ENCODE measurements around the gene DOCK7. TPM values are rescaled to one million over a fixed set of nuclear protein-coding genes. Genes with fewer than 3 reads are reported as not detected.

DOCK7 gene
- total RNA-seq, 1 experiment from 2014 or later = 60.8 TPM

DNA sequence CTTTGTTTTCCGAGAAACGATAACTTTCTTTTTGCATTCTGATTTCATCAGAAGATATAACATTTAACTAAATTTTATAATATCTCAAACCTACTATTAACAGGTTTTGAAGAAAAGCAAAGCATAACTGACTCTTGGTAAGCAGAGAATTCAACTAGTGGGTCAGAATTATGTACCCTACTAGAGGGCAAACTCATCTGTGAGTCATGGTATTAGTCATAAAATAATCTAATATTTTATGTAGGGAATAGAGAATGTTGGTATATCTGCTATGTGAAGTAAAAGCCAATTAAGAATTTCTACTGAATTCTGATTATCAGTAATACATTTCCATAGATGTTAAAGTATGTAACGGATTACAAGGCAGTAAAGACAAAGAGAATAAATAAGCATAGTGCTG, 194.5 kb downstream of the DOCK7 start:
- BruUV-seq (replicated peaks) = no TSS peak
- intact Hi-C loops (cut with micrococcal nuclease; ENCODE audit: unreplicated experiment) = no loop called here
- no peak for DNase-seq (ENCODE audit: low spot score)
- H3K27me3 ChIP-seq (replicated peaks; ENCODE audit: insufficient read depth, low read depth, low read length, poor library complexity) = no peaks in the 10 kb centered on the region
- H3K4me3 ChIP-seq (ENCODE audit: low read depth, low read length, poor library complexity, severe bottlenecking) = no peak overlapping the region
- H3K4me1 ChIP-seq (ENCODE audit: insufficient read depth, low read length, poor library complexity, severe bottlenecking) = no peaks in the 10 kb centered on the region
- H3K36me3 ChIP-seq (ENCODE audit: insufficient read depth, low read length, poor library complexity, severe bottlenecking) = peaks cover 16% of the 10 kb centered on the region
- TF ChIP-seq, protein P1, sequence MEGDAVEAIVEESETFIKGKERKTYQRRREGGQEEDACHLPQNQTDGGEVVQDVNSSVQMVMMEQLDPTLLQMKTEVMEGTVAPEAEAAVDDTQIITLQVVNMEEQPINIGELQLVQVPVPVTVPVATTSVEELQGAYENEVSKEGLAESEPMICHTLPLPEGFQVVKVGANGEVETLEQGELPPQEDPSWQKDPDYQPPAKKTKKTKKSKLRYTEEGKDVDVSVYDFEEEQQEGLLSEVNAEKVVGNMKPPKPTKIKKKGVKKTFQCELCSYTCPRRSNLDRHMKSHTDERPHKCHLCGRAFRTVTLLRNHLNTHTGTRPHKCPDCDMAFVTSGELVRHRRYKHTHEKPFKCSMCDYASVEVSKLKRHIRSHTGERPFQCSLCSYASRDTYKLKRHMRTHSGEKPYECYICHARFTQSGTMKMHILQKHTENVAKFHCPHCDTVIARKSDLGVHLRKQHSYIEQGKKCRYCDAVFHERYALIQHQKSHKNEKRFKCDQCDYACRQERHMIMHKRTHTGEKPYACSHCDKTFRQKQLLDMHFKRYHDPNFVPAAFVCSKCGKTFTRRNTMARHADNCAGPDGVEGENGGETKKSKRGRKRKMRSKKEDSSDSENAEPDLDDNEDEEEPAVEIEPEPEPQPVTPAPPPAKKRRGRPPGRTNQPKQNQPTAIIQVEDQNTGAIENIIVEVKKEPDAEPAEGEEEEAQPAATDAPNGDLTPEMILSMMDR (conservative IDR thresholded peaks at IDR 0.05; ENCODE audit: low read depth, low read length) = no peak
- no peak for TF ChIP-seq EZH2 (IDR thresholded peaks at IDR 0.05; ENCODE audit: borderline replicate concordance, low read depth, low read length, poor library complexity, severe bottlenecking)
- CTCF ChIA-PET = no interaction called here
- H3K9me3 ChIP-seq (ENCODE audit: low read depth, low read length, poor library complexity, severe bottlenecking) = no peaks in the 10 kb centered on the region
- POLR2A ChIA-PET (ENCODE audit: low non-redundant PET) = no interaction called here
- H3K27ac ChIP-seq (ENCODE audit: low read depth, low read length, poor library complexity, severe bottlenecking) = no peak overlapping the region

DNA sequence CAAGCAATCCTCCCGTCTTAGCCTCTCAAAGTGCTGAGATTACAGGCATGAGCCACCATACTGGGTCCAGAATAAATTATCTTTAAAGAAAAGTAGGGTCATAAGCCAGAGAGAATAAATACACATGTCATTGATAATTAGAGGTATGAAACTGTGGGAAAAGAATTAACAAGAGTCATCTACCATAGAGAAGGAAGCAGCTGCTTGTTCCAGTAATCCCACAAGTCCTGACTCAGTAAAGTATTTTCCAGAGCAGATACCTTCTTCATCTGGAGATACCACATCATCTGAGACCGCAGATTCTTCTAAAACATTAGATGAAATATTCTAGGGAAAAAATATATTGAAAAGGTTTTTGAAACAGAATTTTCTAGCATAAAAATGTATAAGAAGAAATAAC, 195.7 kb downstream of the DOCK7 start:
- peaks cover 16% of the 10 kb centered on the region for H3K36me3 ChIP-seq (ENCODE audit: insufficient read depth, low read length, poor library complexity, severe bottlenecking)
- DNase-seq (ENCODE audit: low spot score) = no peak
- H3K9me3 ChIP-seq (ENCODE audit: low read depth, low read length, poor library complexity, severe bottlenecking) = no peaks in the 10 kb centered on the region
- CTCF ChIA-PET = no interaction called here
- intact Hi-C loops (cut with micrococcal nuclease; ENCODE audit: unreplicated experiment) = no loop called here
- no peaks in the 10 kb centered on the region for H3K27me3 ChIP-seq (replicated peaks; ENCODE audit: insufficient read depth, low read depth, low read length, poor library complexity)
- POLR2A ChIA-PET (ENCODE audit: low non-redundant PET) = no interaction called here
- H3K27ac ChIP-seq (ENCODE audit: low read depth, low read length, poor library complexity, severe bottlenecking) = no peak overlapping the region
- BruUV-seq (replicated peaks) = no TSS peak
- H3K4me3 ChIP-seq (ENCODE audit: low read depth, low read length, poor library complexity, severe bottlenecking) = no peak overlapping the region
- H3K4me1 ChIP-seq (ENCODE audit: insufficient read depth, low read length, poor library complexity, severe bottlenecking) = no peaks in the 10 kb centered on the region
- no peak for TF ChIP-seq EZH2 (IDR thresholded peaks at IDR 0.05; ENCODE audit: borderline replicate concordance, low read depth, low read length, poor library complexity, severe bottlenecking)
- TF ChIP-seq, protein P1 (conservative IDR thresholded peaks at IDR 0.05; ENCODE audit: low read depth, low read length) = no peak

DNA sequence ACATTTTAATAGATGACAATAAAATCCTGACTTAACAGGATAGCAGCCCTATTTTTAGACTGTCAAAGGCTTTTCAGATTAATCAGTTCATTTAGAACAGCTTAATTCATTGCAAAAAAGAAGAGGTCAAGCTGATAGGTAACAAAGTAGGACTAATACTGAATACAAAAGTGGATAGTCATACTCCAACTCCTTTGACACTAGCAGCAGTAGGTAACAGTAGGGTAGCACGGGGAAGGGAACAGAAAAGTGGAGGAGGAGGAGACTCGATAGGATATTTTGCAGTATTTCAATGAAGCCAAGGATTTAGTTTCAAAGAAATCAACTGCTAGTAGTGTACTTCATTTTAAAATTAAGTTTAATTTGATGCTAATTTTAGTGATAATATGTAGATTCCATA, 200.2 kb downstream of the DOCK7 start:
- ChIA-PET CTCF (no interaction called here), POLR2A (ENCODE audit: low non-redundant PET) (no interaction called here)
- peaks cover 8% of the 10 kb centered on the region for H3K36me3 ChIP-seq (ENCODE audit: insufficient read depth, low read length, poor library complexity, severe bottlenecking)
- no peaks in the 10 kb centered on the region for H3K9me3 ChIP-seq (ENCODE audit: low read depth, low read length, poor library complexity, severe bottlenecking)
- no peaks in the 10 kb centered on the region for H3K27me3 ChIP-seq (replicated peaks; ENCODE audit: insufficient read depth, low read depth, low read length, poor library complexity)
- no peak for TF ChIP-seq EZH2 (IDR thresholded peaks at IDR 0.05; ENCODE audit: borderline replicate concordance, low read depth, low read length, poor library complexity, severe bottlenecking)
- TF ChIP-seq, protein P1 (conservative IDR thresholded peaks at IDR 0.05; ENCODE audit: low read depth, low read length) = no peak
- no peak overlapping the region for H3K27ac ChIP-seq (ENCODE audit: low read depth, low read length, poor library complexity, severe bottlenecking)
- H3K4me3 ChIP-seq (ENCODE audit: low read depth, low read length, poor library complexity, severe bottlenecking) = no peak overlapping the region
- intact Hi-C loops (cut with micrococcal nuclease; ENCODE audit: unreplicated experiment) = no loop called here
- no TSS peak for BruUV-seq (replicated peaks)
- DNase-seq (ENCODE audit: low spot score) = no peak
- no peaks in the 10 kb centered on the region for H3K4me1 ChIP-seq (ENCODE audit: insufficient read depth, low read length, poor library complexity, severe bottlenecking)
